Omental fat pad (tissue), 4 donors: ENCODE results near the gene ACD. TPM values are rescaled to one million over a fixed set of nuclear protein-coding genes. Genes with fewer than 3 reads are reported as not detected.

Experiments
- ATAC-seq: fragments of 150-250 bp; one replicate; pipeline ENCODE4 v1.9.1; 2016; ENCODE audit warnings: mild to moderate bottlenecking, moderate library complexity; ENCODE audit not compliant: low FRiP score
- DNase-seq: peaks from one replicate; pipeline ENCODE4 v3.0.0-alpha.2; 2019; ENCODE audit warnings: low spot score
- CTCF ChIP-seq, 3 donors: fragments of 450-650 bp; IDR thresholded peaks; one replicate each; pipeline ENCODE4 v1.5.1; 2016 to 2017; ENCODE audit warnings: antibody characterized with exemption in 3 of 3, mild to moderate bottlenecking in 3 of 3, moderate library complexity in 2 of 3
- total RNA-seq, 4 donors: library from RNA; depleted of rRNA; stranded (reverse); fragments of >200 nt; gene quantifications; one replicate each; pipeline ENCODE4 v1.1.0, GENCODE V29; 2016

ACD gene
- total RNA-seq, 4 donors from 2014 or later = 9.5 to 21.3 (median 18.4) TPM

GRCh38 chr16:67648764-67649407, 11.2 kb downstream of the ACD start:
- DNase-seq = no peak
- ATAC-seq = no peak
- no peak for TF ChIP-seq CTCF (IDR thresholded peaks at IDR 0.05)

- no peak for TF ChIP-seq CTCF (IDR thresholded peaks at IDR 0.05)
- ATAC-seq (no peak), DNase-seq (no peak)
Observed at GRCh38 chr16:67648088-67648763, 11.8 kb downstream of the ACD start.

- ATAC-seq (no peak), DNase-seq (no peak)
- TF ChIP-seq CTCF (IDR thresholded peaks at IDR 0.05) = no peak
Observed at GRCh38 chr16:67647681-67648080, 12.4 kb downstream of the ACD start.

- TF ChIP-seq CTCF (IDR thresholded peaks at IDR 0.05) = no peak
Observed at GRCh38 chr16:67647111-67647651, 12.9 kb downstream of the ACD start.

GRCh38 chr16:67645397-67646121, 14.5 kb downstream of the ACD start:
- DNase-seq (no peak), ATAC-seq (no peak)
- no peak for TF ChIP-seq CTCF (IDR thresholded peaks at IDR 0.05)

More at GRCh38 chr16:67647111-67647651, 12.9 kb downstream of the ACD start:
- ATAC-seq (no peak), DNase-seq (no peak)

GRCh38 chr16:67644038-67644437, 16.0 kb downstream of the ACD start:
- TF ChIP-seq CTCF (IDR thresholded peaks at IDR 0.05) = no peak
- no peak for ATAC-seq
- DNase-seq = no peak
